Ovary (tissue), 3 donors: Measurements from ENCODE around the gene MRC1.

Experiments
- POLR2A ChIP-seq: fragments of 450-650 bp; IDR thresholded peaks from one replicate; pipeline ENCODE4 v1.6.1; 2017; ENCODE audit warnings: antibody characterized with exemption, mild to moderate bottlenecking, moderate library complexity
- TF ChIP-seq, protein P1 (sequence below), 3 donors: fragments of 450-650 bp in 2 of 3; fragments of 200-600 bp in 1 of 3; IDR thresholded peaks; one replicate each; pipeline versions ENCODE4 v1.5.1 to v1.8.0; 2016 to 2022; ENCODE audit warnings: antibody characterized with exemption in 3 of 3, mild to moderate bottlenecking in 1 of 3
- donor health status: DM: no; HTN: no; CAD: no.

DNA sequence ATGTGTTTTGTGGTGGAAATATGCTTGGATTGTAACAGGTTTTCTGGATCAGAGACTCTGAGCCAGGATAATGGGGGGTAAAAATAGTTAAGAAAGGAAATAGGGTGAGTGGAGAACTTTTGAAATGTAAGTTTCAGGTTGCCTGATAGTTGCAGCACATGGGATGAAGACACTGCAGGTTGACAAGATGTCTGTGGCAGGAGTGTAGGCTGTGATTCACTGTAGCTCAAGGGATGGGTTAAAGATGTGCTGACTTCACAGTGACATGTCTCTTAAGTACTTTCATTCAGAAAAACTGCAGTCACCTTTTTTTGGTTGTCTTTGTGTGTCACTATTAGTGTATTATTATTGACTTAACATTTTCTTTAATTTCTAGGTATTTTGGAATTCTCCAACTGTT lies 79.0 kb downstream of the MRC1 start:
- TF ChIP-seq, protein P1, sequence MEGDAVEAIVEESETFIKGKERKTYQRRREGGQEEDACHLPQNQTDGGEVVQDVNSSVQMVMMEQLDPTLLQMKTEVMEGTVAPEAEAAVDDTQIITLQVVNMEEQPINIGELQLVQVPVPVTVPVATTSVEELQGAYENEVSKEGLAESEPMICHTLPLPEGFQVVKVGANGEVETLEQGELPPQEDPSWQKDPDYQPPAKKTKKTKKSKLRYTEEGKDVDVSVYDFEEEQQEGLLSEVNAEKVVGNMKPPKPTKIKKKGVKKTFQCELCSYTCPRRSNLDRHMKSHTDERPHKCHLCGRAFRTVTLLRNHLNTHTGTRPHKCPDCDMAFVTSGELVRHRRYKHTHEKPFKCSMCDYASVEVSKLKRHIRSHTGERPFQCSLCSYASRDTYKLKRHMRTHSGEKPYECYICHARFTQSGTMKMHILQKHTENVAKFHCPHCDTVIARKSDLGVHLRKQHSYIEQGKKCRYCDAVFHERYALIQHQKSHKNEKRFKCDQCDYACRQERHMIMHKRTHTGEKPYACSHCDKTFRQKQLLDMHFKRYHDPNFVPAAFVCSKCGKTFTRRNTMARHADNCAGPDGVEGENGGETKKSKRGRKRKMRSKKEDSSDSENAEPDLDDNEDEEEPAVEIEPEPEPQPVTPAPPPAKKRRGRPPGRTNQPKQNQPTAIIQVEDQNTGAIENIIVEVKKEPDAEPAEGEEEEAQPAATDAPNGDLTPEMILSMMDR (IDR thresholded peaks at IDR 0.05) = no peak
- TF ChIP-seq POLR2A = no peak
